HG02840 (cell line): ENCODE measurements around the gene HMCN2.

ENCODE experiments used
- ATAC-seq: cut with Tn5 transposase; IDR thresholded peaks from one replicate; pipeline ENCODE4 v1.9.1; 2021; ENCODE audit warnings: mild to moderate bottlenecking, moderate library complexity, moderate number of reproducible peaks; ENCODE audit not compliant: unreplicated experiment, low FRiP score

The HMCN2 gene

GRCh38 chr9:130359819-130360218 is 94.3 kb downstream of the HMCN2 start:
- ATAC-seq, result no peak

- no peak for ATAC-seq
These were observed 95.1 kb downstream of the HMCN2 start for GRCh38 chr9:130360672-130361071.

- no peak for ATAC-seq
These were observed 96.4 kb downstream of the HMCN2 start for GRCh38 chr9:130361873-130362362.

GRCh38 chr9:130362691-130363090 is 97.1 kb downstream of the HMCN2 start:
- no peak for ATAC-seq

- ATAC-seq, result no peak
These were observed 98.3 kb downstream of the HMCN2 start for GRCh38 chr9:130363755-130364404.

GRCh38 chr9:130364619-130365322 is 99.2 kb downstream of the HMCN2 start:
- no peak for ATAC-seq

GRCh38 chr9:130365323-130365721 is 99.8 kb downstream of the HMCN2 start:
- ATAC-seq, result no peak

GRCh38 chr9:130366072-130366471 is 100.5 kb downstream of the HMCN2 start:
- no peak for ATAC-seq

GRCh38 chr9:130366888-130367550 is 101.5 kb downstream of the HMCN2 start:
- ATAC-seq, result no peak

- no peak for ATAC-seq
These were observed 103.1 kb downstream of the HMCN2 start for GRCh38 chr9:130368631-130369103.

GRCh38 chr9:130370226-130370625 is 104.7 kb downstream of the HMCN2 start:
- ATAC-seq, result no peak

GRCh38 chr9:130371196-130371966 is 105.8 kb downstream of the HMCN2 start:
- ATAC-seq, result no peak

GRCh38 chr9:130372057-130372456 is 106.5 kb downstream of the HMCN2 start:
- ATAC-seq, result no peak

- ATAC-seq, result no peak
These were observed 108.2 kb downstream of the HMCN2 start for GRCh38 chr9:130373679-130374325.

- ATAC-seq, result no peak
These were observed 112.1 kb downstream of the HMCN2 start for GRCh38 chr9:130377612-130378011.

- ATAC-seq, result no peak
These were observed 113.5 kb downstream of the HMCN2 start for GRCh38 chr9:130378875-130379648.

- ATAC-seq, result no peak
These were observed 114.0 kb downstream of the HMCN2 start for GRCh38 chr9:130379649-130379970.

GRCh38 chr9:130380920-130381469 is 115.4 kb downstream of the HMCN2 start:
- ATAC-seq, result no peak

- ATAC-seq, result no peak
These were observed 116.1 kb downstream of the HMCN2 start for GRCh38 chr9:130381660-130382059.
